Posterior cingulate gyrus (tissue), 11 donors: ENCODE results near the gene POLE.

Source experiments
- DNase-seq, 10 donors: peaks; one replicate each; pipeline versions ENCODE4 v3.0.0 to v3.0.0-alpha.2; 2020 to 2021; ENCODE audit warnings: mixed read lengths in 3 of 10
- intact Hi-C: fragments of 100-400 bp; cut with DNase I; formaldehyde crosslinking; loops from one replicate; pipeline ENCODE4 v1.15.1; 2023

The POLE gene

GRCh38 chr12:132686825-132687210 is 324 bp downstream of the POLE start:
- intact Hi-C loops: no loop called here
- peak in 2 of 10 donors; percentile 15 to 72 for DNase-seq

- DNase-seq: peak in 1 of 10 donors; percentile 22
- intact Hi-C loops: no loop called here
Measured at GRCh38 chr12:132685400-132685799, 1.7 kb downstream of the POLE start.

- peak in 1 of 10 donors; percentile 15 for DNase-seq
- intact Hi-C loops: no loop called here
Measured at GRCh38 chr12:132677492-132677891, 9.7 kb downstream of the POLE start.

DNA sequence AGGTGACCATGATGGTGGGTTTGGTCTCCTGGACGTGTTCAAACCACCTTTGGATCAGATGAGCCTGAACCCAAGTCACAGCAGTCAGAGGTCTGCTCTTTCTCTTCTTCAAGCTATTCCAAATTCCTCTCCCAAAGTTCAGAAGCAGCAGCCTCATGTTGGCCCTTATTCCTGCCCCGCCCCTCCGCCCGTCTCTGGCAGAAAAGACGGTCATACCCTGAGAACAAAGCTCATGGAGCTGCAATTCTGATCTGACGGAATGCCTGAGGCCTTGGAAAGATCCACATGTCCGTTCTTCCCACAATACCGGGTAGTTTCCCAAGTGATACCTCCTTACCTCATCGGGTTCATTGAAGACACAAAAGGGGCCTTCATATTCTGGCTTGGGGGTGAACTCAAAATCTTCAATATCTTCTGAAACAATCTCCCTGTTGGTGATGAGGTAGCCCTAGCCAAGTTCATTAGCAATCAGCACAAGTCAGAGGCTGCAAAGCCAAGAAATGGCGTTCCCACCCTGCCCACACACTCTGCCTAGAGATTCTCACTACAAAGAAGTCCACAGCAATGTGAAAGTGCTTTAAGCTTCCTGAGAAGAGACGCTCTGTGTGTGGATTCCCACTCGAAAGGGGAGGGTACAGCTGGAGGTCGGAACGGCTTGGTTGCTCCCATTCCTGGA is 11.2 kb downstream of the POLE start:
- no peak for DNase-seq

GRCh38 chr12:132674561-132674960 is 12.6 kb downstream of the POLE start:
- no peak for DNase-seq
- intact Hi-C loops: no loop called here

More for the DNA sequence above, 11.2 kb downstream of the POLE start:
- intact Hi-C loops: no loop called here

- intact Hi-C loops: no loop called here
Measured at GRCh38 chr12:132673288-132674179, 13.6 kb downstream of the POLE start.

DNA sequence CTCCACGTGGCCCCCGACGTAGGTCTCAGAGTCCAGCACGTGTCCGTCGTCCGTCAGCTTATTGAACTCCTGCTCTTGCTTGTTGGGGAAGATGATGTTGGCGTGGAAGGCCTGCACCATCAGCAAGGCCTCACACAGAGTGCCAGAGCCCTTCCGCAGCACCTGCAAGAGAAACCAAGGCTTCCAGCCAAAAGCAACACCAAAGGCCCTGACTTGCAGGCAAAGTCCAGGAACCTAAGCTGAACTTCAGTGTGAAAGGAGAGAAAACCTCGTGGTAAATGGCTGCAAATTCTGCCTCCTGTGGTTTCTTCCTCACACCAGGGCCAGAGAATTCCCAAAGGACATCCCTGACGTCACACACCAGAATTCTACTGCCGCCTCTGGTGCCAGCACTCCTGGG is 14.5 kb downstream of the POLE start:
- intact Hi-C loops: no loop called here
- no peak for DNase-seq

More at GRCh38 chr12:132673288-132674179, 13.6 kb downstream of the POLE start:
- no peak for DNase-seq

GRCh38 chr12:132672116-132672515 is 15.0 kb downstream of the POLE start:
- intact Hi-C loops: no loop called here
- no peak for DNase-seq

GRCh38 chr12:132669166-132669879 is 17.8 kb downstream of the POLE start:
- DNase-seq: peak in 2 of 10 donors; percentile 54 to 55

GRCh38 chr12:132668191-132669088 is 18.7 kb downstream of the POLE start:
- intact Hi-C loops: no loop called here
- DNase-seq: peak in 2 of 10 donors; percentile 58 to 70

More at GRCh38 chr12:132669166-132669879, 17.8 kb downstream of the POLE start:
- intact Hi-C loops: no loop called here

- intact Hi-C loops: no loop called here
- DNase-seq: peak in 1 of 10 donors; percentile 42
Measured at GRCh38 chr12:132665794-132666193, 21.3 kb downstream of the POLE start.

- intact Hi-C loops: no loop called here
- peak in 1 of 10 donors; percentile 27 for DNase-seq
Measured at GRCh38 chr12:132665149-132665491, 22.0 kb downstream of the POLE start.

GRCh38 chr12:132664206-132665148 is 22.7 kb downstream of the POLE start:
- intact Hi-C loops: no loop called here
- DNase-seq: peak in 2 of 10 donors; percentile 39 to 63

DNA sequence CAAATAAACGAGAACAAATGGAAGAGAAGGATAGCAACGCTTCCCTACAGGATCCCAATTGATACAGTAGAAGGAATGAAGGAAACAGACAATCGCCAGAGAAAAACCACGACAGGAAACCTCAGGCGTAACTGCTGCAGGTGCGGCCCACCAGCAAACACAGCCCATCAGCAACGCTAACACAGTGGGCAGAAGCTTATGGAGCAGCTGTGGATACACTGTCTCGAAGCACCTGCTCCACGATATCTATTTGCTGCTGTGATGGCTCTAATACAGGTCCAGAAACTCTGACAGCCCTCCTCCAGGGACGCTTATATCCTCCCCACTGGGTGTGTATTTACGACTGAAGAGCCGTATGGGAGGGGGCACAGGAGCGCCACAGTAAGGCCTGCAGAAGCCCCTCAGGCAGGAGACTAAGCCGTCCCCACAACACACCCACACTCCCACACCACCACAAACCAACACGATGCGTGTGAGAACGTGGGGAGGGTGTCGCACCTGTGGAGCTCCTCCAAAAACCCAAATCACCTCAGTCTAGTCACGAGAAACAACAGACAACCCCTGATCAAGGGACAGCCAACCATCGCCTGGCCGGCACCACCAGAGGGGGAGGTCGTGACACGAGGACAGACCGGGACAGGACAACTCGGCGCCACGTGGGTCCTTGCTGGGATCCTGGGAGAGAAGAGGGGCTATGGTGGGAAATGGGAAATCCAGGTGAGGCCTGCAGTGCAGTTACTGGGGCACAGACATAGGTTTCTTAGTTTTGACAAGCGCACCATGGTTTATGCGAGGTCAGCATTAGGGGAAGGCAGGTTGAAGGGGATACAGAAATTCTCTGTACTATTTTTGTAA is 24.0 kb downstream of the POLE start:
- peak in 2 of 10 donors; percentile 43 to 53 for DNase-seq
- intact Hi-C loops: no loop called here

DNA sequence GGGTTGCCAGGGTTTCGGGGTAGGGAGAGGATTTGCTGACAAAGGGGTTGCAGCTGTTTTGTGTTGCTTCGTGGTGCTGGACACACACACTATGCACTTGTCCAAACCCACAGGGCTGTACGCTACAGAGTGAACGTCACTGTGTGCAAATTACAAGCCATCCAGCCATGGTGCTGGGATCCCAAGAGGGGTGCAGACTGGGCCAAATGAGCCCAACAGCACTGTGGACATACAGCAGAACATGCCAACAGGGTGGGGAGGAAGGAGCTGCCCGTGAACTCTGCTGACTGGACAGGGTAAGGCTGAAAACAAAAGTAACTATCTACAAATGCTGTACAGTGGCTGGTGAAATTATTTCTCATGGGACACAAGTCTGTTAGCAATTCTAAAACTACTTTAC is 25.2 kb downstream of the POLE start:
- intact Hi-C loops: no loop called here
- DNase-seq: peak in 1 of 10 donors; percentile 36

GRCh38 chr12:132660996-132661395 is 26.1 kb downstream of the POLE start:
- peak in 2 of 10 donors; percentile 10 to 22 for DNase-seq
- intact Hi-C loops: no loop called here

DNA sequence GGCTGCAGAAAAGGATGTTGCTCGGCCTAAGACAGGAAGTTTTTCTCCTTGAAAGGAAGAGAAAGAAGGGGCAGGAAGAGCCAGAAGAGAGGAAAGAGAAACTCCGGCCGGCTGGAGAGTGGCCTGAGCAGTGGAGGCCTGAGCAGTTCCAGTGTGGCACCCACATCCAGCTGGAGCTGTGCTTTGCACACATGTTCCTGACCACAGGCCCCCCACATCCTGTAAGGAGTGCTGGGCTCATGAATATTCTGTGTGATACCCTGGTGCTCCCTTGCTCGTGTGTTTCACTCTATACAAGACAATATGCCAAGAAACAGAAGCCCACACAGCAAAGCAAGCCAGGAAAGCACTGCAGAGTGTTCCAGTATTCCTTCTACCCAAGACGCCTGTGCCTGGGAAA is 27.1 kb downstream of the POLE start:
- intact Hi-C loops: no loop called here
- peak in 2 of 10 donors; percentile 34 to 36 for DNase-seq

DNA sequence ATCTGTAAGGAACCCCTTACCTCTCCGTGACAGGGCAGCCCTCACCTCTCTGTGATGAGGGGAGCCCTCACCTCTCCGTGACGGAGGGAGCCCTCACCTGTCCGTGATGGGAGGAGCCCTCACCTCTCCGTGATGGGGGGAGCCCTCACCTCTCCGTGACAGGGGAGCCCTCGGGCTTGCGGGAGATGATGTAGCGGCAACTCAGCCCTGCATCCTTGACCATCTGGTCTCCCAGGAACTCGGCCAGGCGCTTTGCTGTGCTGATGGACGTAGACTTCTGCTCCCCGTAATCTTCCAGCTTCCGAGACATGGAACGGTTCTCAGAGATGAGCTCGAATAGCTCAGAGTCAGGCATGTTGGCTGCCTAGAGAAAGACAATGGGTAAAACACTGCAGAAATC is 28.0 kb downstream of the POLE start:
- DNase-seq: peak in 2 of 10 donors; percentile 32 to 56
- intact Hi-C loops: no loop called here
